ENCODE data around the gene TPST2. TPM values are rescaled to one million over a fixed set of nuclear protein-coding genes. Genes with fewer than 3 reads are reported as not detected.

TPST2 gene
- total and polyA plus RNA-seq, 2 donors (not counting 3 experiments of a cell fraction or from before 2014, with no cell fraction given): 49.4 to 121 TPM

DNA sequence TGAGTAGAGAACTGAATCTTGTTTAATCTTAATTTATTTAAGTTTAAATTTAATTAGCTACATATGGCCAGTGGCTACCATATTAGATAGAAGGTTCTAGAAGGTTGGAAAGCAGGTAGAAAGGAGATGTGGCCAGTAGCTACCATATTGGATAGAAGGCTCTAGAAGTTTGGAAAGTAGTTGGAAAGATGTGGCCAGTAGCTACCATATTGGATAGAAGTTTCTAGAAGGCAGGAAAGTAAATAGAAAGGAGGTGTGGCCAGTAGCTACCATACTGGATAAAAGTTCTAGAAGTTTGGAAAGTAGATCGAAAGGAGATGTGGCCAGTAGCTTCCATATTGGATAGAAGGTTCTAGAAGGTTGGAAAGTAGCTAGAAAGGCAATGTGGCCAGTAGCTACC lies 34.1 kb upstream of the TPST2 start:
- CTCF ChIA-PET: interaction anchor here (0.6 to 1.3 kb wide), 3 partner anchors 24 to 47 kb away, joined by 3 to 4 read pairs (median 3); no protein-coding TSS in a partner anchor

More for the DNA sequence above, 34.1 kb upstream of the TPST2 start:
- FAIRE-seq (no peak), DNase-seq (ENCODE audit: low read depth, low spot score) (no peak)
- no peaks in the 10 kb centered on the region for H3K9me3 ChIP-seq (replicated peaks; ENCODE audit: control insufficient read depth, insufficient read depth, low read length)
- no peaks in the 10 kb centered on the region for H3K9me1 ChIP-seq (replicated peaks; ENCODE audit: control insufficient read depth, extremely low read depth, insufficient read depth, low read length)
- intact Hi-C loops (cut with micrococcal nuclease) (no loop called here), dilution Hi-C loops (cut with MboI; ENCODE audit: extremely low pct_ligation_motif_present, low sequenced_read_pairs) (no loop called here)
- H3K79me2 ChIP-seq (ENCODE audit: control insufficient read depth, insufficient read depth, low read length): no peaks in the 10 kb centered on the region
- H3K4me3 ChIP-seq (replicated peaks in 1 of 3; ENCODE audit: insufficient read depth in 1 of 3, low read depth in 1 of 3, low read length in 3 of 3): no peak overlapping the region
- no peak overlapping the region for H3K4me2 ChIP-seq (ENCODE audit: insufficient read depth, low read length)
- POLR2A ChIA-PET: interaction anchor here (0.7 kb wide), 1 partner anchor 78 kb away, joined by 3 read pairs; no protein-coding TSS in a partner anchor
- TF ChIP-seq, protein P1, sequence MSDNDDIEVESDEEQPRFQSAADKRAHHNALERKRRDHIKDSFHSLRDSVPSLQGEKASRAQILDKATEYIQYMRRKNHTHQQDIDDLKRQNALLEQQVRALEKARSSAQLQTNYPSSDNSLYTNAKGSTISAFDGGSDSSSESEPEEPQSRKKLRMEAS (IDR thresholded peaks at IDR 0.05; ENCODE audit: insufficient read depth, insufficient read length): no peak
- TF ChIP-seq GATA2 (IDR thresholded peaks at IDR 0.05; ENCODE audit: insufficient read depth, insufficient read length, low read depth, low read length): no peak
- no peak for TF ChIP-seq POLR2A (IDR thresholded peaks at IDR 0.05; ENCODE audit: low read depth, low read length)
- TF ChIP-seq JUN (IDR thresholded peaks at IDR 0.05; ENCODE audit: borderline replicate concordance, insufficient read depth, insufficient read length, low read depth): no peak
- TF ChIP-seq FOS (IDR thresholded peaks at IDR 0.05; ENCODE audit: borderline replicate concordance, insufficient read depth, low read length): no peak
- TF ChIP-seq, protein P2, sequence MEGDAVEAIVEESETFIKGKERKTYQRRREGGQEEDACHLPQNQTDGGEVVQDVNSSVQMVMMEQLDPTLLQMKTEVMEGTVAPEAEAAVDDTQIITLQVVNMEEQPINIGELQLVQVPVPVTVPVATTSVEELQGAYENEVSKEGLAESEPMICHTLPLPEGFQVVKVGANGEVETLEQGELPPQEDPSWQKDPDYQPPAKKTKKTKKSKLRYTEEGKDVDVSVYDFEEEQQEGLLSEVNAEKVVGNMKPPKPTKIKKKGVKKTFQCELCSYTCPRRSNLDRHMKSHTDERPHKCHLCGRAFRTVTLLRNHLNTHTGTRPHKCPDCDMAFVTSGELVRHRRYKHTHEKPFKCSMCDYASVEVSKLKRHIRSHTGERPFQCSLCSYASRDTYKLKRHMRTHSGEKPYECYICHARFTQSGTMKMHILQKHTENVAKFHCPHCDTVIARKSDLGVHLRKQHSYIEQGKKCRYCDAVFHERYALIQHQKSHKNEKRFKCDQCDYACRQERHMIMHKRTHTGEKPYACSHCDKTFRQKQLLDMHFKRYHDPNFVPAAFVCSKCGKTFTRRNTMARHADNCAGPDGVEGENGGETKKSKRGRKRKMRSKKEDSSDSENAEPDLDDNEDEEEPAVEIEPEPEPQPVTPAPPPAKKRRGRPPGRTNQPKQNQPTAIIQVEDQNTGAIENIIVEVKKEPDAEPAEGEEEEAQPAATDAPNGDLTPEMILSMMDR (IDR thresholded peaks at IDR 0.05; ENCODE audit: extremely low read depth in 1 of 2, insufficient read depth in 1 of 2, low read depth in 1 of 2, low read length in 2 of 2): no peak
- no peak for TF ChIP-seq MYC (IDR thresholded peaks at IDR 0.05; ENCODE audit: low read depth, low read length)
- no peak for TF ChIP-seq EZH2 (IDR thresholded peaks at IDR 0.05; ENCODE audit: borderline replicate concordance, low read depth, low read length, severe bottlenecking)
- no peak for TF ChIP-seq POLR2AphosphoS5 (IDR thresholded peaks at IDR 0.05; ENCODE audit: insufficient read depth, low read depth, low read length)
- H3K4me1 ChIP-seq (ENCODE audit: control insufficient read depth, extremely low read depth, insufficient read depth, low read length): no peaks in the 10 kb centered on the region
- no peaks in the 10 kb centered on the region for H4K20me1 ChIP-seq (replicated peaks; ENCODE audit: control insufficient read depth, extremely low read depth, insufficient read depth, low read length)
- no TSS peak for BruUV-seq (replicated peaks)
- no peaks in the 10 kb centered on the region for H3K36me3 ChIP-seq (ENCODE audit: control insufficient read depth in 2 of 2, extremely low read depth in 1 of 2, insufficient read depth in 2 of 2, low read length in 2 of 2)
- no peak overlapping the region for H2AFZ ChIP-seq (ENCODE audit: low read depth, low read length)
- H3K27ac ChIP-seq (ENCODE audit: insufficient read depth, low read depth, low read length): no peak overlapping the region
- H3K27me3 ChIP-seq (ENCODE audit: control insufficient read depth in 2 of 2, insufficient read depth in 2 of 2, low read length in 2 of 2): peaks cover 0 to 3% of the 10 kb centered on the region in 2 experiments
- no peak overlapping the region for H3K9ac ChIP-seq (replicated peaks; ENCODE audit: extremely low read depth, insufficient read depth, low read length)
